ENCODE data around the gene GRK5. TPM values are rescaled to one million over a fixed set of nuclear protein-coding genes. Genes with fewer than 3 reads are reported as not detected.

GRK5 gene
- total RNA-seq, 1 donor from 2014 or later, result 12.5 TPM

- no peaks in the 10 kb centered on the region for H3K9me3 ChIP-seq (ENCODE audit: control insufficient read depth in 3 of 3, low read length in 3 of 3)
- H3K27ac ChIP-seq (ENCODE audit: low read depth, low read length), result peak overlapping the region; percentile 51
- peaks cover 31 to 36% (median 34%) of the 10 kb centered on the region in 3 donors for H3K4me1 ChIP-seq (ENCODE audit: control insufficient read depth in 3 of 3, insufficient read depth in 3 of 3, low read length in 3 of 3)
- H3K27me3 ChIP-seq (ENCODE audit: control insufficient read depth in 3 of 3, insufficient read depth in 3 of 3, low read length in 3 of 3), result no peaks in the 10 kb centered on the region
- peak overlapping the region; percentile 72 to 85 (median 74) for H3K9ac ChIP-seq (ENCODE audit: low read depth in 1 of 3, low read length in 3 of 3)
- peaks cover 0 to 2% (median 0%) of the 10 kb centered on the region in 3 donors for H3K36me3 ChIP-seq (ENCODE audit: control insufficient read depth in 3 of 3, insufficient read depth in 3 of 3, low read length in 3 of 3)
- peak overlapping the region; percentile 75 to 88 (median 87) for H3K4me3 ChIP-seq (ENCODE audit: low read length in 3 of 3)
Measured at GRCh38 chr10:119209035-119209735, 1.8 kb downstream of the GRK5 start.

GRCh38 chr10:119209736-119210355 is 2.5 kb downstream of the GRK5 start:
- Histone ChIP-seq H3K27me3 (ENCODE audit: control insufficient read depth in 3 of 3, insufficient read depth in 3 of 3, low read length in 3 of 3) (no peaks in the 10 kb centered on the region), H3K9ac (ENCODE audit: low read depth in 1 of 3, low read length in 3 of 3) (peak overlapping the region in 2 of 3 donors; percentile 74 to 85), H3K4me1 (ENCODE audit: control insufficient read depth in 3 of 3, insufficient read depth in 3 of 3, low read length in 3 of 3) (peaks cover 31 to 36% (median 34%) of the 10 kb centered on the region in 3 donors), H3K27ac (ENCODE audit: low read depth, low read length) (peak overlapping the region; percentile 51), H3K36me3 (ENCODE audit: control insufficient read depth in 3 of 3, insufficient read depth in 3 of 3, low read length in 3 of 3) (peaks cover 0 to 2% (median 0%) of the 10 kb centered on the region in 3 donors), H3K9me3 (ENCODE audit: control insufficient read depth in 3 of 3, low read length in 3 of 3) (no peaks in the 10 kb centered on the region), H3K4me3 (ENCODE audit: low read length in 3 of 3) (peak overlapping the region; percentile 75 to 88 (median 87))

- peak overlapping the region; percentile 36 for H3K27ac ChIP-seq (ENCODE audit: low read depth, low read length)
- H3K9ac ChIP-seq (ENCODE audit: low read depth in 1 of 3, low read length in 3 of 3), result no peak overlapping the region
- H3K36me3 ChIP-seq (ENCODE audit: control insufficient read depth in 3 of 3, insufficient read depth in 3 of 3, low read length in 3 of 3), result peaks cover 0 to 2% (median 0%) of the 10 kb centered on the region in 3 donors
- H3K27me3 ChIP-seq (ENCODE audit: control insufficient read depth in 3 of 3, insufficient read depth in 3 of 3, low read length in 3 of 3), result no peaks in the 10 kb centered on the region
- H3K4me1 ChIP-seq (ENCODE audit: control insufficient read depth in 3 of 3, insufficient read depth in 3 of 3, low read length in 3 of 3), result peaks cover 31 to 36% (median 34%) of the 10 kb centered on the region in 3 donors
- H3K9me3 ChIP-seq (ENCODE audit: control insufficient read depth in 3 of 3, low read length in 3 of 3), result no peaks in the 10 kb centered on the region
- no peak overlapping the region for H3K4me3 ChIP-seq (ENCODE audit: low read length in 3 of 3)
Measured at GRCh38 chr10:119210633-119211032, 3.3 kb downstream of the GRK5 start.

GRCh38 chr10:119211176-119211575 is 3.8 kb downstream of the GRK5 start:
- Histone ChIP-seq H3K9me3 (ENCODE audit: control insufficient read depth in 3 of 3, low read length in 3 of 3) (no peaks in the 10 kb centered on the region), H3K4me1 (ENCODE audit: control insufficient read depth in 3 of 3, insufficient read depth in 3 of 3, low read length in 3 of 3) (peaks cover 27 to 32% (median 29%) of the 10 kb centered on the region in 3 donors), H3K36me3 (ENCODE audit: control insufficient read depth in 3 of 3, insufficient read depth in 3 of 3, low read length in 3 of 3) (peaks cover 0 to 2% (median 0%) of the 10 kb centered on the region in 3 donors), H3K27me3 (ENCODE audit: control insufficient read depth in 3 of 3, insufficient read depth in 3 of 3, low read length in 3 of 3) (no peaks in the 10 kb centered on the region), H3K9ac (ENCODE audit: low read depth in 1 of 3, low read length in 3 of 3) (no peak overlapping the region), H3K4me3 (ENCODE audit: low read length in 3 of 3) (no peak overlapping the region), H3K27ac (ENCODE audit: low read depth, low read length) (peak overlapping the region; percentile 64)

GRCh38 chr10:119211625-119212441 is 4.5 kb downstream of the GRK5 start:
- Histone ChIP-seq H3K4me3 (ENCODE audit: low read length in 3 of 3) (peak overlapping the region in 2 of 3 donors; percentile 31), H3K36me3 (ENCODE audit: control insufficient read depth in 3 of 3, insufficient read depth in 3 of 3, low read length in 3 of 3) (peaks cover 0 to 2% (median 0%) of the 10 kb centered on the region in 3 donors), H3K27me3 (ENCODE audit: control insufficient read depth in 3 of 3, insufficient read depth in 3 of 3, low read length in 3 of 3) (no peaks in the 10 kb centered on the region), H3K4me1 (ENCODE audit: control insufficient read depth in 3 of 3, insufficient read depth in 3 of 3, low read length in 3 of 3) (peaks cover 23 to 27% (median 25%) of the 10 kb centered on the region in 3 donors), H3K9me3 (ENCODE audit: control insufficient read depth in 3 of 3, low read length in 3 of 3) (no peaks in the 10 kb centered on the region), H3K27ac (ENCODE audit: low read depth, low read length) (peak overlapping the region; percentile 64), H3K9ac (ENCODE audit: low read depth in 1 of 3, low read length in 3 of 3) (peak overlapping the region; percentile 16 to 50 (median 45))

- H3K4me1 ChIP-seq (ENCODE audit: control insufficient read depth in 3 of 3, insufficient read depth in 3 of 3, low read length in 3 of 3), result peaks cover 18 to 19% (median 18%) of the 10 kb centered on the region in 3 donors
Measured at GRCh38 chr10:119215371-119215770, 8.0 kb downstream of the GRK5 start.

GRCh38 chr10:119216127-119216526 is 8.8 kb downstream of the GRK5 start:
- no peaks in the 10 kb centered on the region for H3K9me3 ChIP-seq (ENCODE audit: control insufficient read depth in 3 of 3, low read length in 3 of 3)

More at GRCh38 chr10:119215371-119215770, 8.0 kb downstream of the GRK5 start:
- H3K9me3 ChIP-seq (ENCODE audit: control insufficient read depth in 3 of 3, low read length in 3 of 3), result no peaks in the 10 kb centered on the region
- peaks cover 0 to 2% (median 0%) of the 10 kb centered on the region in 3 donors for H3K36me3 ChIP-seq (ENCODE audit: control insufficient read depth in 3 of 3, insufficient read depth in 3 of 3, low read length in 3 of 3)
- no peaks in the 10 kb centered on the region for H3K27me3 ChIP-seq (ENCODE audit: control insufficient read depth in 3 of 3, insufficient read depth in 3 of 3, low read length in 3 of 3)
- H3K4me3 ChIP-seq (ENCODE audit: low read length in 3 of 3), result no peak overlapping the region
- H3K27ac ChIP-seq (ENCODE audit: low read depth, low read length), result no peak overlapping the region
- H3K9ac ChIP-seq (ENCODE audit: low read depth in 1 of 3, low read length in 3 of 3), result no peak overlapping the region

GRCh38 chr10:119217401-119217800 is 10.0 kb downstream of the GRK5 start:
- H3K4me1 ChIP-seq (ENCODE audit: control insufficient read depth in 3 of 3, insufficient read depth in 3 of 3, low read length in 3 of 3), result peaks cover 14 to 20% (median 19%) of the 10 kb centered on the region in 3 donors
- H3K9ac ChIP-seq (ENCODE audit: low read depth in 1 of 3, low read length in 3 of 3), result no peak overlapping the region
- no peaks in the 10 kb centered on the region for H3K27me3 ChIP-seq (ENCODE audit: control insufficient read depth in 3 of 3, insufficient read depth in 3 of 3, low read length in 3 of 3)
- H3K4me3 ChIP-seq (ENCODE audit: low read length in 3 of 3), result no peak overlapping the region
- no peak overlapping the region for H3K27ac ChIP-seq (ENCODE audit: low read depth, low read length)
- no peaks in the 10 kb centered on the region for H3K9me3 ChIP-seq (ENCODE audit: control insufficient read depth in 3 of 3, low read length in 3 of 3)
- H3K36me3 ChIP-seq (ENCODE audit: control insufficient read depth in 3 of 3, insufficient read depth in 3 of 3, low read length in 3 of 3), result no peaks in the 10 kb centered on the region

More at GRCh38 chr10:119216127-119216526, 8.8 kb downstream of the GRK5 start:
- no peak overlapping the region for H3K9ac ChIP-seq (ENCODE audit: low read depth in 1 of 3, low read length in 3 of 3)
- no peak overlapping the region for H3K4me3 ChIP-seq (ENCODE audit: low read length in 3 of 3)
- H3K4me1 ChIP-seq (ENCODE audit: control insufficient read depth in 3 of 3, insufficient read depth in 3 of 3, low read length in 3 of 3), result peaks cover 18 to 19% (median 18%) of the 10 kb centered on the region in 3 donors
- H3K27me3 ChIP-seq (ENCODE audit: control insufficient read depth in 3 of 3, insufficient read depth in 3 of 3, low read length in 3 of 3), result no peaks in the 10 kb centered on the region
- H3K27ac ChIP-seq (ENCODE audit: low read depth, low read length), result no peak overlapping the region
- H3K36me3 ChIP-seq (ENCODE audit: control insufficient read depth in 3 of 3, insufficient read depth in 3 of 3, low read length in 3 of 3), result peaks cover 0 to 2% (median 0%) of the 10 kb centered on the region in 3 donors

- Histone ChIP-seq H3K4me1 (ENCODE audit: control insufficient read depth in 3 of 3, insufficient read depth in 3 of 3, low read length in 3 of 3) (peaks cover 15 to 22% (median 21%) of the 10 kb centered on the region in 3 donors), H3K4me3 (ENCODE audit: low read length in 3 of 3) (no peak overlapping the region), H3K36me3 (ENCODE audit: control insufficient read depth in 3 of 3, insufficient read depth in 3 of 3, low read length in 3 of 3) (no peaks in the 10 kb centered on the region), H3K9me3 (ENCODE audit: control insufficient read depth in 3 of 3, low read length in 3 of 3) (no peaks in the 10 kb centered on the region), H3K27ac (ENCODE audit: low read depth, low read length) (no peak overlapping the region), H3K27me3 (ENCODE audit: control insufficient read depth in 3 of 3, insufficient read depth in 3 of 3, low read length in 3 of 3) (no peaks in the 10 kb centered on the region), H3K9ac (ENCODE audit: low read depth in 1 of 3, low read length in 3 of 3) (no peak overlapping the region)
Measured at GRCh38 chr10:119217991-119218490, 10.7 kb downstream of the GRK5 start.

Measured in skeletal muscle tissue (tissue), 4 donors.